Measurements from ENCODE around the gene GPRC5B.

The GPRC5B gene

DNA sequence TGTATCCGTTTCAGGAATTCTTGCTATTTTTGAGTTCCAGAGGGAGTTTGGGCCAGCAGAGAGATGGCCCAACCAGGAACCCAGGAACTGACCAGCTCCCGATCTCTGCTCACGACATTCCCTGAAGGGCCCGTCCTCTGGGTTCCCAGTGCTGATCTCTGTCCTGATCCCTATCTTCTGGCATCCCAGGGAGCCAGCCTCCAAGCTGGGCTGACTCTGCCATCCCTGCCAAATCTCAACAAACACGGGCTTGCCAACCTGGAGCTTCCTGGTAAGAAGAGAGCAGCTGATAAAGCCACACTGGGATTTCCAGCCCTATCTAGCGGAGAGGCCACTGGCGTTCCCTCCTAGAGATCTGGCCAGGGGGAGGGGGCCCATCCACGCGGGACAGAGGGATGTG is 16.2 kb downstream of the GPRC5B start:
- POLR2A ChIA-PET: no interaction called here
- CTCF ChIA-PET: no interaction called here
- DNase-seq (ENCODE audit: extremely low spot score): no peak
- TF ChIP-seq, protein P1, sequence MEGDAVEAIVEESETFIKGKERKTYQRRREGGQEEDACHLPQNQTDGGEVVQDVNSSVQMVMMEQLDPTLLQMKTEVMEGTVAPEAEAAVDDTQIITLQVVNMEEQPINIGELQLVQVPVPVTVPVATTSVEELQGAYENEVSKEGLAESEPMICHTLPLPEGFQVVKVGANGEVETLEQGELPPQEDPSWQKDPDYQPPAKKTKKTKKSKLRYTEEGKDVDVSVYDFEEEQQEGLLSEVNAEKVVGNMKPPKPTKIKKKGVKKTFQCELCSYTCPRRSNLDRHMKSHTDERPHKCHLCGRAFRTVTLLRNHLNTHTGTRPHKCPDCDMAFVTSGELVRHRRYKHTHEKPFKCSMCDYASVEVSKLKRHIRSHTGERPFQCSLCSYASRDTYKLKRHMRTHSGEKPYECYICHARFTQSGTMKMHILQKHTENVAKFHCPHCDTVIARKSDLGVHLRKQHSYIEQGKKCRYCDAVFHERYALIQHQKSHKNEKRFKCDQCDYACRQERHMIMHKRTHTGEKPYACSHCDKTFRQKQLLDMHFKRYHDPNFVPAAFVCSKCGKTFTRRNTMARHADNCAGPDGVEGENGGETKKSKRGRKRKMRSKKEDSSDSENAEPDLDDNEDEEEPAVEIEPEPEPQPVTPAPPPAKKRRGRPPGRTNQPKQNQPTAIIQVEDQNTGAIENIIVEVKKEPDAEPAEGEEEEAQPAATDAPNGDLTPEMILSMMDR (IDR thresholded peaks at IDR 0.05; ENCODE audit: control extremely low read depth, extremely low read depth, low read depth, missing control alignments): no peak

DNA sequence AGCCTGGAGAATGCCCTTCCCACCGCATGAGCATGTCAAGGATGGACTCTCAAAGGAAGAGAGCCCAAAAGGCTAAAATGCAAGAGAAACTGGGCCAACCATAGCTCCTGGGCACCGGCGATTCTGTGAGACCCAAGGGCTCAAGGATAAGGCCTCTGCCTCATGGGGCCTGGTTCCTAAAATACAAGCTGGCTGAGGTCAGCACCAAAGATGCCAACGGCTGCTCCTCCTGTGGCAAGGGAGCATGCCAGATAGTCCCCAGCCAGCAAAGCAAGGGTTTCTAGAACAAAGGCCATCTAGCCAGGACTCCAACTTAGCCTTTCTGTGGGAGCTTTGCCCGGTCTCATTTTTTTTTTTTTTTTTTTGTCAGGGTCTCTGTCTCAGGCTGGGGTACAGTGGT is 20.1 kb downstream of the GPRC5B start:
- ChIA-PET CTCF (no interaction called here), POLR2A (interaction anchor here (0.6 kb wide), 1 partner anchor 528 kb away, joined by 4 read pairs; no protein-coding TSS in a partner anchor)
- TF ChIP-seq, protein P1 (IDR thresholded peaks at IDR 0.05; ENCODE audit: control extremely low read depth, extremely low read depth, low read depth, missing control alignments): no peak
- no peak for DNase-seq (ENCODE audit: extremely low spot score)

DNA sequence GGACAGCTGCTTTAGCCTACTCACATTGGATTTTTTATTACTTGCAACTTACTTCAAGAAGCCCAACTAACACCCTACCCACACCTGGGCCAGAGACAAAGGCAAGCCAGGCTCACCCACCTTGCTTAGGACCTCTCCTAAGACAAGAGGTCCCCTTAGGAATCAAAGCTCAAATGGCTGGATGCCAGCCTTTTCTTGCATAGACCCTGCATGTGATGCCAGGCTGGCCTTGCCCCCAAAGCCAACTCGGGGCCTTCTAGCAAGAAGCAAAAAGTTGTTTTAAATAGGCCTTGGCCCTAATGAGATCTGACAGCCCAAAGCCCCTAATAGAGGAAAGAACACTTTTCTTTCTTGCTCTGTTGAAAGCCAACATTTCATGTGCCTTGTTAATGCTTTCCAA is 20.7 kb downstream of the GPRC5B start:
- ChIA-PET CTCF (interaction anchor here (0.7 kb wide), 1 partner anchor 10 kb away, joined by 3 read pairs; no protein-coding TSS in a partner anchor), POLR2A (no interaction called here)
- TF ChIP-seq, protein P1 (IDR thresholded peaks at IDR 0.05; ENCODE audit: control extremely low read depth, extremely low read depth, low read depth, missing control alignments): no peak
- no peak for DNase-seq (ENCODE audit: extremely low spot score)

DNA sequence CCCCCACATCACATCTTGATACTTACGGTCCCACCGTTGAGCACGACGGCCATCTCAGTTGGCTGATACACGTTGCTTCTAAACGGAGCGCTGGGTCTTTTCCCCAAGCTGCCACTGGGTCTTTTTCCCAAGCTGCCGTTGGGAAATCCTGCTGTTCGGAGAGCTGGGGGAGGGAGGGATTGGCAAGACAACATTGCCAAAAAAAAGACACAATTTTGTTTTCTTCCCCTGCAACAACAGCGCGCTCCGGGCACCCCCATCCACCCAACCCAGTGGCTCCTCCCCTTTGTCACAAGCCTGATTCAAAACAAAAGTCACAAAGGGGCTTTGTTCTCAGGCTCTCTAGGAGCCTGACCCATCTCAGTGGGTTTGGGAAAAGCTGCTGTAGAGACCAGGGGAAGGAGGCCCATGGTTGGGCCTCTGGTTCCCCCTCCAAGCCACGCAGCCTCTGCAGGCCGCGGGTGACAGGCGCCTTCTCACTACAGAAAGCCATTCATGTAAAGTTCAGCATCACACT is 22.8 kb downstream of the GPRC5B start:
- DNase-seq (ENCODE audit: extremely low spot score): no peak
- POLR2A ChIA-PET: no interaction called here
- TF ChIP-seq, protein P1 (IDR thresholded peaks at IDR 0.05; ENCODE audit: control extremely low read depth, extremely low read depth, low read depth, missing control alignments): no peak

DNA sequence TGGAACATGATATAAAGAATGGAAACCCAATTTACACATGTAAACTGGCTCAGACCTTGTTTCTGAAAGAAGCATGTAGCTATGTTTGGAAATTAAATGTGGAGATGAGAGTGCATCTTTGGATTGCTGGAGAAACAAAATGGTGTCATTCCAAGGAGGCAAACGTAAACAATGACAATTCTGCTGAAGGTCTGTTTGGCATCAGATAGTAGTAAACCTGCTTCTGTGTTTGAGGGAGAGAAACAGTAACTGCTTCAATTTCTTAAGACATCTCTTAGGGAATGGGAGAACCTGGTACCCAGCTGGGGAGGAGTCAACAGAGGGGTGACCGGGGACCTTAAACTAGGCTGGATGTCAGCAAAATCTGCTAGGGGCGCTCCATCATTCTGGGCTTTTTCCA is 23.5 kb downstream of the GPRC5B start:
- TF ChIP-seq, protein P1 (IDR thresholded peaks at IDR 0.05; ENCODE audit: control extremely low read depth, extremely low read depth, low read depth, missing control alignments): no peak
- ChIA-PET CTCF (interaction anchor here (1.3 kb wide), 1 partner anchor 38 kb away, joined by 4 read pairs; no protein-coding TSS in a partner anchor), POLR2A (no interaction called here)
- DNase-seq (ENCODE audit: extremely low spot score): no peak

More for the DNA sequence above, 22.8 kb downstream of the GPRC5B start:
- CTCF ChIA-PET: interaction anchor here (1.0 kb wide), 1 partner anchor 259 kb away, joined by 3 read pairs; no protein-coding TSS in a partner anchor

DNA sequence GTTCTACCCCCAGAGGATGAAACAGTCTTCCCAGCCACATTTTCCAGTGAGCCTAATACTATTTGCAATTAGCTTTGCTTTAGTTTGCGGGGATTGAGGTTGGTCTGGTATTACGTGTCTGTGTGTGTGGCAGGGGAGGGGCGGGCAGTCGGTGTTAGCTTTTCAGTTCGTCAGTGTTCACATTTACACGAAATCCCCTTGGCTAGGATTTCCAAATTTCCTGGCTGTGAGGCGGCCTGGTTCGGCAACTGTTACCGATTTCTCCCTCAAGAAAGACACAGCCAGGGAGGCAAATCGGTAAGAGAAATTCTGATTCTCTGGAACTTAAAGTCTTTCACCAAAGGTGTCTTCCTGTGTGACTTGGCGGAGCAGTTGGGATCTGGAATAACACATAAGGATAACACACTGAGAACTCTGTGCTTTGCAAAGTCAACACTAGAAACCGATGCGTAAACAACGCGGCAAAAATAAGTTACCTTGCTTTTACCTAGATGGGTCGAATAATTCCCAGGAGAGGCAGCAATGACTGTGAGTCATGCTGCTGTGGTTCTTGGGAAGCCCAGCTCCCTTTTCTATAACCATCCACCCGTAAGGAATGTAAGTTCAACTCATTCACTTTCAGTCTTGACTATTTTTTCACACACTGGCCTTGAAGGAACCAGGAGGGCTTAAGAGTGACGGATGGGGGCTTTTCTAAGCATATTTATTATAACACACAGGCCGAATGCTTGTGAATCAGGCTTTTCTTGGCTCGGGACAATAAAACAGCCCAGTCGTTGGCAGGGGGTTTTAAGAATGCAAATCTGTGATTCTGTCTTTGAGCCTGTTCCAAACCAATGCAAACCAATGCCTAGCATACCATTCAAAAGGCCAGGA is 24.2 kb downstream of the GPRC5B start:
- DNase-seq (ENCODE audit: extremely low spot score): no peak
- ChIA-PET POLR2A (no interaction called here), CTCF (interaction anchor here (1.3 kb wide), 1 partner anchor 39 kb away, joined by 4 read pairs; no protein-coding TSS in a partner anchor)
- TF ChIP-seq, protein P1 (IDR thresholded peaks at IDR 0.05; ENCODE audit: control extremely low read depth, extremely low read depth, low read depth, missing control alignments): no peak

All from GM10248 (cell line).